ENCODE results near the gene BMAL1. TPM values are rescaled to one million over a fixed set of nuclear protein-coding genes. Genes with fewer than 3 reads are reported as not detected.

The BMAL1 gene
- polyA plus RNA-seq, 3 donors = 10.2 to 43.4 (median 11.5) TPM

DNA sequence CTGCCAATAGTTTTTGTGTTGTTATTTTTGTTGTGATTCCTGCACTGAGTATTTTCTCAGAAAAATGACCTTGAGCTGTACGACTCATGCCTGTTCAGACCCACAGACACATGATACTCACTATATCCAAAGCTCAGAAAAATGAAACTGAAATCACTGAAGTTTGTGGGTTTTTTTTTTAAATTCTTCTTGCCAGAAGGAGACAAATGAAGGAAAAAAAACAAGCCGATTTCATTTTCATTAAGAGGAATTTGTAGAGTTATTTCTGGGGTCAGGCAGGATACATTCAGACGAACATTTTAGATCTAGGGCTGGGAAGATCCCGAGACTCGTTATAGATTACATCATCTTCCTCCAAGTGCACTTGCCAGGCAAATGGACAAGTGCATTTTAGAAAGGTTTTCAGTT lies 60.4 kb downstream of the BMAL1 start:
- no peaks in the 10 kb centered on the region for H3K9me3 ChIP-seq (replicated peaks in 1 of 2; ENCODE audit: control insufficient read depth in 1 of 2, insufficient read depth in 1 of 2, low read length in 2 of 2)
- no CpG with 5 or more reads among the region's 5 CpGs for WGBS (ENCODE audit: insufficient coverage)
- peaks cover 99% of the 10 kb centered on the region for H4K20me1 ChIP-seq (ENCODE audit: insufficient read depth, low read length)
- Mint-ChIP-seq H3K27ac (peak overlapping the region in 1 of 7 donors; percentile 83), H3K9me3 (no peaks in the 10 kb centered on the region), H3K4me1 (peaks cover 50% of the 10 kb centered on the region), H3K36me3 (peaks cover 18 to 32% of the 10 kb centered on the region in 2 donors), H3K4me3 (peak overlapping the region; percentile 41 to 57), H3K27me3 (ENCODE audit: low read depth in 3 of 3) (peaks cover 0 to 1% (median 1%) of the 10 kb centered on the region in 3 donors)
- DNase-seq = no peak
- peak overlapping the region in 1 of 3 experiments; percentile 21 for H3K4me3 ChIP-seq (replicated peaks in 1 of 3; ENCODE audit: low read depth in 2 of 3, low read length in 3 of 3)
- peaks cover 16% of the 10 kb centered on the region for H3K79me2 ChIP-seq (ENCODE audit: insufficient read depth, low read length)
- peak overlapping the region; percentile 19 for H3K9ac ChIP-seq (ENCODE audit: insufficient read depth, low read length, poor library complexity, severe bottlenecking)
- intact Hi-C loops (cut with micrococcal nuclease) = loop anchor here in 1 of 2 donors (10.0 kb wide), 2 partner anchors 123 to 153 kb away; no protein-coding TSS in a partner anchor
- peaks cover 0 to 34% of the 10 kb centered on the region in 2 donors for H3K36me3 ChIP-seq (replicated peaks in 1 of 2; ENCODE audit: control insufficient read depth in 1 of 2, insufficient read depth in 2 of 2, low read length in 2 of 2)
- H3K4me1 ChIP-seq (ENCODE audit: control insufficient read depth in 1 of 2, insufficient read depth in 2 of 2, low read length in 2 of 2) = peaks cover 10 to 26% of the 10 kb centered on the region in 2 donors
- TF ChIP-seq, protein P1, sequence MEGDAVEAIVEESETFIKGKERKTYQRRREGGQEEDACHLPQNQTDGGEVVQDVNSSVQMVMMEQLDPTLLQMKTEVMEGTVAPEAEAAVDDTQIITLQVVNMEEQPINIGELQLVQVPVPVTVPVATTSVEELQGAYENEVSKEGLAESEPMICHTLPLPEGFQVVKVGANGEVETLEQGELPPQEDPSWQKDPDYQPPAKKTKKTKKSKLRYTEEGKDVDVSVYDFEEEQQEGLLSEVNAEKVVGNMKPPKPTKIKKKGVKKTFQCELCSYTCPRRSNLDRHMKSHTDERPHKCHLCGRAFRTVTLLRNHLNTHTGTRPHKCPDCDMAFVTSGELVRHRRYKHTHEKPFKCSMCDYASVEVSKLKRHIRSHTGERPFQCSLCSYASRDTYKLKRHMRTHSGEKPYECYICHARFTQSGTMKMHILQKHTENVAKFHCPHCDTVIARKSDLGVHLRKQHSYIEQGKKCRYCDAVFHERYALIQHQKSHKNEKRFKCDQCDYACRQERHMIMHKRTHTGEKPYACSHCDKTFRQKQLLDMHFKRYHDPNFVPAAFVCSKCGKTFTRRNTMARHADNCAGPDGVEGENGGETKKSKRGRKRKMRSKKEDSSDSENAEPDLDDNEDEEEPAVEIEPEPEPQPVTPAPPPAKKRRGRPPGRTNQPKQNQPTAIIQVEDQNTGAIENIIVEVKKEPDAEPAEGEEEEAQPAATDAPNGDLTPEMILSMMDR (IDR thresholded peaks at IDR 0.05) = no peak
- H3K4me2 ChIP-seq (replicated peaks; ENCODE audit: extremely low read depth, low read length, poor library complexity, severe bottlenecking) = peak overlapping the region; percentile 34
- H3K27me3 ChIP-seq (ENCODE audit: control insufficient read depth in 2 of 2, insufficient read depth in 2 of 2, low read length in 2 of 2) = no peaks in the 10 kb centered on the region
- H3K27ac ChIP-seq (ENCODE audit: low read depth in 1 of 2, low read length in 2 of 2) = peak overlapping the region in 1 of 2 donors; percentile 37
- H2AFZ ChIP-seq (ENCODE audit: insufficient read depth, low read depth, low read length, poor library complexity, severe bottlenecking) = no peak overlapping the region

DNA sequence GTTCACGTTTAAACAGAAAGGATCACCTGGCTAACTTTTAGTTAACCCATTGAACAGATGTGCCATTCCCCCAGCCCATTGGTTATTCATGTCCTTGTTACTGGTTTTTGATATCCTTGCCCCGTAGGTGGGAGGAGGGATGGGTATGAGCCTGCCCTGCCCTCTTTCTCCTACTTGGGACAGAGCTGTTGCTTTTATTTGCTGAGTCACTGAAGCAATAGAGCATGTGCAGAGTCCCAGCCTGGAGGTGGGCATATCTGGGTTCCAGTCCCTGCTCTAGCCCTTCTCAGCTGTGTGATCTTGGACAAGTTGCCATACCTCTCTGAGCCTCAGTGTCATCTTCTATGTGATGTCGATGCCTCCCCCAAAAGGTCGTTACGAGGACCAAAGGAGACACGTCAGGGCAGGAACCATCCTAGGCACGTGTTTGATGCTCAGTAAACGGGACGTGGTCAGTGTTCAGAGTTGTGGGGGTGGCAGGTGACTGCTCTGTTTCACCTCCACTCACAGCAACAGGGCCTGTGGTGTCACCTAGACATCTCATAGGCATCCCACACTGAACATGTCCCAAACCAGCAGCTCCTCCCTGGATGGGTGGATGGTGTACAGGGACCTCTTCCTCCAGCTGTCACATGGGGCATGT lies 61.0 kb downstream of the BMAL1 start:
- intact Hi-C loops (cut with micrococcal nuclease) = loop anchor here in 1 of 2 donors (10.0 kb wide), 2 partner anchors 124 to 154 kb away; no protein-coding TSS in a partner anchor
- Mint-ChIP-seq H3K27ac (peak overlapping the region in 1 of 7 donors; percentile 83), H3K4me3 (peak overlapping the region in 1 of 2 donors; percentile 41), H3K9me3 (no peaks in the 10 kb centered on the region), H3K36me3 (peaks cover 18 to 34% of the 10 kb centered on the region in 2 donors), H3K27me3 (ENCODE audit: low read depth in 3 of 3) (peaks cover 0 to 1% (median 1%) of the 10 kb centered on the region in 3 donors), H3K4me1 (peaks cover 44% of the 10 kb centered on the region)
- no peak for DNase-seq
- Histone ChIP-seq H3K27me3 (ENCODE audit: control insufficient read depth in 2 of 2, insufficient read depth in 2 of 2, low read length in 2 of 2) (no peaks in the 10 kb centered on the region), H3K79me2 (ENCODE audit: insufficient read depth, low read length) (peaks cover 16% of the 10 kb centered on the region), H2AFZ (ENCODE audit: insufficient read depth, low read depth, low read length, poor library complexity, severe bottlenecking) (no peak overlapping the region), H3K4me2 (replicated peaks; ENCODE audit: extremely low read depth, low read length, poor library complexity, severe bottlenecking) (peak overlapping the region; percentile 34), H3K27ac (ENCODE audit: low read depth in 1 of 2, low read length in 2 of 2) (peak overlapping the region in 1 of 2 donors; percentile 37), H3K36me3 (replicated peaks in 1 of 2; ENCODE audit: control insufficient read depth in 1 of 2, insufficient read depth in 2 of 2, low read length in 2 of 2) (peaks cover 0 to 38% of the 10 kb centered on the region in 2 donors), H3K4me3 (replicated peaks in 1 of 3; ENCODE audit: low read depth in 2 of 3, low read length in 3 of 3) (peak overlapping the region in 1 of 3 experiments; percentile 21), H4K20me1 (ENCODE audit: insufficient read depth, low read length) (peaks cover 99% of the 10 kb centered on the region), H3K4me1 (ENCODE audit: control insufficient read depth in 1 of 2, insufficient read depth in 2 of 2, low read length in 2 of 2) (peaks cover 4 to 21% of the 10 kb centered on the region in 2 donors), H3K9ac (ENCODE audit: insufficient read depth, low read length, poor library complexity, severe bottlenecking) (peak overlapping the region; percentile 19), H3K9me3 (replicated peaks in 1 of 2; ENCODE audit: control insufficient read depth in 1 of 2, insufficient read depth in 1 of 2, low read length in 2 of 2) (no peaks in the 10 kb centered on the region)
- 56% methylated on average over 5 of the region's 9 CpGs for WGBS (ENCODE audit: insufficient coverage)
- TF ChIP-seq, protein P1 (IDR thresholded peaks at IDR 0.05) = no peak

Data from CD14-positive monocyte (primary cell).